Gastroesophageal sphincter (tissue), 4 donors: ENCODE results near the gene CC2D2A. TPM values are rescaled to one million over a fixed set of nuclear protein-coding genes. Genes with fewer than 3 reads are reported as not detected.

ENCODE experiments used
- ATAC-seq: fragments of 150-250 bp; one replicate; pipeline ENCODE4 v1.9.1; 2016; ENCODE audit warnings: mild to moderate bottlenecking, moderate library complexity
- H3K27ac ChIP-seq, 4 donors: fragments of 200-600 bp; sonication (generic) in 3 of 4; 1 replicate in 3 of 4; 2 replicates in 1 of 4; pipeline ENCODE4 v1.5.1; 2016 to 2019
- H3K27me3 ChIP-seq: fragments of 200-600 bp; sonication (generic); one replicate; pipeline ENCODE4 v1.5.1; 2019
- H3K36me3 ChIP-seq, 2 donors: fragments of 200-600 bp; sonication (generic); one replicate each; pipeline ENCODE4 v1.5.1; 2019; ENCODE audit warnings: control low read depth in 1 of 2
- H3K4me1 ChIP-seq, 3 donors: fragments of 200-600 bp; sonication (generic); 1 replicate in 2 of 3; 2 replicates in 1 of 3; pipeline ENCODE4 v1.5.1; 2016 to 2019; ENCODE audit warnings: control low read depth in 2 of 3
- H3K4me3 ChIP-seq, 2 donors: fragments of 200-600 bp; sonication (generic); one replicate each; pipeline ENCODE4 v1.5.1; 2019; ENCODE audit warnings: mild to moderate bottlenecking in 1 of 2, moderate library complexity in 1 of 2
- H3K9me3 ChIP-seq, 3 donors: fragments of 200-600 bp; sonication (generic); one replicate each; pipeline ENCODE4 v1.5.1; 2017 to 2019; ENCODE audit warnings: control low read depth in 2 of 3
- CTCF ChIP-seq, 4 experiments: fragments of 200-600 bp in 2 of 4; fragments of 450-650 bp in 2 of 4; sonication (generic) in 1 of 4; IDR thresholded peaks; one replicate each; pipeline ENCODE4 v1.5.1; 2017 to 2019; ENCODE audit warnings: antibody characterized with exemption in 4 of 4, mild to moderate bottlenecking in 2 of 4, moderate library complexity in 2 of 4
- EP300 ChIP-seq: sonication (generic); formaldehyde crosslinking; IDR thresholded peaks from one replicate; pipeline ENCODE4 v1.6.1; 2017; ENCODE audit warnings: antibody characterized with exemption, mild to moderate bottlenecking
- POLR2A ChIP-seq, 2 donors: fragments of 450-650 bp; IDR thresholded peaks; one replicate each; pipeline ENCODE4 v1.6.1; 2017; ENCODE audit warnings: antibody characterized with exemption in 2 of 2, mild to moderate bottlenecking in 2 of 2, moderate library complexity in 1 of 2
- POLR2AphosphoS5 ChIP-seq: sonication (generic); formaldehyde crosslinking; IDR thresholded peaks from one replicate; pipeline ENCODE4 v1.6.1; 2017; ENCODE audit warnings: antibody characterized with exemption
- WGBS, 2 donors: methylation state at CpG; one replicate each; pipeline ENCODE4 v1.1.5; 2018; ENCODE audit warnings: low coverage in 1 of 2; 5-methylcytosine and 5-hydroxymethylcytosine counted together
- total RNA-seq, 4 donors: library from RNA; depleted of rRNA; stranded (reverse); fragments of >200 nt; gene quantifications; one replicate each; pipeline ENCODE4 v1.1.0, GENCODE V29; 2016

CC2D2A gene
- total RNA-seq, 4 donors from 2014 or later, result 31.8 to 80.5 (median 58.0) TPM

DNA sequence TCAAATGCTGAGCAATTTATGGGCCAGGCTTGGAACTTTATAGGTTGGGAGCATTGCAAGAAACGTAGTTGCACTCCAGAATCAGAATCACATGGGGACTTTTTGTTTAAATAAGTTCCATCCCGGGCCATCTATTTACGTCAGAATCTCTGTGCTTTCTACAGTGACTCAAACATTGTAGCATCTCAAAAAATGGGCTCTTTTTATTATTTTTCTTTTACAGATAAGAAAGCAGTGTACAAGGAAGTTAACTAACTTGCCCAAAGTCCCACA is 10.2 kb downstream of the CC2D2A start:
- Histone ChIP-seq H3K4me1 (peaks cover 0 to 46% (median 9%) of the 10 kb centered on the region in 3 donors), H3K4me3 (peak overlapping the region; percentile 52 to 65), H3K27ac (peak overlapping the region; percentile 71 to 86 (median 76)), H3K36me3 (peaks cover 0 to 78% of the 10 kb centered on the region in 2 donors), H3K27me3 (no peaks in the 10 kb centered on the region), H3K9me3 (peaks cover 0 to 2% (median 0%) of the 10 kb centered on the region in 3 donors)
- 6 to 10% methylated on average over 3 of the region's 3 CpGs for whole genome bisulfite sequencing, 2 donors
- TF ChIP-seq POLR2A (IDR thresholded peaks at IDR 0.05) (no peak), EP300 (no peak), CTCF (IDR thresholded peaks at IDR 0.05) (no peak), POLR2AphosphoS5 (no peak)
- ATAC-seq, result peak; percentile 38

GRCh38 chr4:15481961-15482745 is 12.5 kb downstream of the CC2D2A start:
- no peak for ATAC-seq
- 76 to 94% methylated on average over 2 of the region's 2 CpGs for WGBS, 2 donors
- Histone ChIP-seq H3K27me3 (no peaks in the 10 kb centered on the region), H3K36me3 (peaks cover 4 to 73% of the 10 kb centered on the region in 2 donors), H3K4me3 (no peak overlapping the region), H3K27ac (peak overlapping the region in 2 of 4 donors; percentile 0 to 34), H3K9me3 (peaks cover 0 to 18% (median 0%) of the 10 kb centered on the region in 3 donors), H3K4me1 (peaks cover 0 to 46% (median 9%) of the 10 kb centered on the region in 3 donors)
- no peak for TF ChIP-seq EP300
- no peak for TF ChIP-seq CTCF (IDR thresholded peaks at IDR 0.05)
- TF ChIP-seq POLR2A (IDR thresholded peaks at IDR 0.05), result no peak
- no peak for TF ChIP-seq POLR2AphosphoS5

- no peaks in the 10 kb centered on the region for H3K27me3 ChIP-seq
- H3K4me3 ChIP-seq, result no peak overlapping the region
- WGBS, 2 donors, result 57 to 65% methylated on average over 2 of the region's 2 CpGs
- peak overlapping the region in 1 of 4 donors; percentile 0 for H3K27ac ChIP-seq
- H3K4me1 ChIP-seq, result peaks cover 0 to 46% (median 9%) of the 10 kb centered on the region in 3 donors
- peaks cover 4 to 68% of the 10 kb centered on the region in 2 donors for H3K36me3 ChIP-seq
- H3K9me3 ChIP-seq, result peaks cover 0 to 25% (median 0%) of the 10 kb centered on the region in 3 donors
- no peak for ATAC-seq
- TF ChIP-seq CTCF (IDR thresholded peaks at IDR 0.05) (no peak), POLR2AphosphoS5 (no peak)
Observed at GRCh38 chr4:15482842-15483241, 13.2 kb downstream of the CC2D2A start.

- no peak overlapping the region for H3K4me3 ChIP-seq
- ATAC-seq, result no peak
- H3K4me1 ChIP-seq, result peaks cover 0 to 12% (median 0%) of the 10 kb centered on the region in 3 donors
- H3K9me3 ChIP-seq, result peaks cover 0 to 35% (median 3%) of the 10 kb centered on the region in 3 donors
- H3K27me3 ChIP-seq, result no peaks in the 10 kb centered on the region
- peak overlapping the region in 3 of 4 donors; percentile 33 to 62 (median 56) for H3K27ac ChIP-seq
- peaks cover 4 to 70% of the 10 kb centered on the region in 2 donors for H3K36me3 ChIP-seq
- TF ChIP-seq CTCF (IDR thresholded peaks at IDR 0.05) (no peak), POLR2A (IDR thresholded peaks at IDR 0.05) (no peak), EP300 (no peak), POLR2AphosphoS5 (no peak)
Observed at GRCh38 chr4:15488136-15488535, 18.5 kb downstream of the CC2D2A start.
